H1 (cell line): ENCODE results near the gene SPATA31D4. TPM values are rescaled to one million over a fixed set of nuclear protein-coding genes. Genes with fewer than 3 reads are reported as not detected.

Experiments
- CTCF ChIA-PET: fragments of 300-600 bp; sonication (Branson Sonifier 250); formaldehyde crosslinking; loops from one replicate; lab custom pipeline; 2021; ENCODE audit not compliant: partially characterized antibody; lab: Charles Lee
- POLR2A ChIA-PET: fragments of 300-600 bp; sonication (Branson Sonifier 250); formaldehyde crosslinking; loops from one replicate; lab custom pipeline; 2021; ENCODE audit warnings: inconsistent platforms; ENCODE audit not compliant: partially characterized antibody; lab: Charles Lee
- DNase-seq, 2 experiments: peaks; one replicate each; pipeline versions ENCODE4 v3.0.0 to v3.0.0-alpha.2; 2010 to 2022; ENCODE audit warnings: low spot score in 2 of 2, low read depth in 1 of 2, mixed read lengths in 1 of 2
- FAIRE-seq: peaks from 2 replicates; lab custom pipeline; 2011; peaks lifted over from hg19 to GRCh38; lab: Jason Lieb, UNC
- H2AFZ ChIP-seq: 2 replicates; pipeline ENCODE4 v1.8.1; 2012; ENCODE audit warnings: low read length, inconsistent platforms
- H2AK5ac ChIP-seq: 2 replicates; pipeline ENCODE4 v1.6.1; 2013; ENCODE audit warnings: low read depth, low read length
- H2BK120ac ChIP-seq: replicated peaks from 2 replicates; pipeline ENCODE3; 2013; ENCODE audit warnings: low read depth, low read length, inconsistent platforms
- H2BK12ac ChIP-seq: 2 replicates; pipeline ENCODE4 v1.6.1; 2013; ENCODE audit warnings: low read depth, low read length
- H2BK15ac ChIP-seq: 2 replicates; pipeline ENCODE4 v1.6.1; 2013; ENCODE audit warnings: low read length
- H2BK20ac ChIP-seq: 2 replicates; pipeline ENCODE4 v1.6.1; 2013; ENCODE audit warnings: low read length
- H2BK5ac ChIP-seq: 2 replicates; pipeline ENCODE4 v1.6.1; 2013; ENCODE audit warnings: low read depth, low read length
- H3K14ac ChIP-seq: 2 replicates; pipeline ENCODE4 v1.6.1; 2013; ENCODE audit warnings: inconsistent platforms; ENCODE audit not compliant: insufficient read length
- H3K18ac ChIP-seq: 2 replicates; pipeline ENCODE4 v1.6.1; 2013; ENCODE audit warnings: low read length; ENCODE audit errors: extremely low read depth
- H3K23ac ChIP-seq: 2 replicates; pipeline ENCODE4 v1.6.1; 2013; ENCODE audit warnings: inconsistent platforms; ENCODE audit not compliant: insufficient read length
- H3K23me2 ChIP-seq: 2 replicates; pipeline ENCODE4 v1.6.1; 2013; ENCODE audit warnings: low read depth, low read length
- H3K27ac ChIP-seq: 2 replicates; pipeline ENCODE4 v1.6.1; 2011; ENCODE audit warnings: low read depth, low read length, inconsistent platforms
- H3K27me3 ChIP-seq, 4 experiments: replicated peaks in 1 of 4; 1 replicate in 1 of 4; 2 replicates in 3 of 4; pipeline versions ENCODE4 v1.6.1 to v1.8.1; 2011 to 2013; ENCODE audit warnings: low read length in 3 of 4, mild to moderate bottlenecking in 3 of 4, inconsistent platforms in 2 of 4, mixed read lengths in 2 of 4, moderate library complexity in 1 of 4; ENCODE audit not compliant: control insufficient read depth in 3 of 4, insufficient read depth in 3 of 4; ENCODE audit errors: extremely low read depth in 1 of 4
- H3K36me3 ChIP-seq, 4 experiments: 2 replicates each; pipeline versions ENCODE4 v1.6.1 to v1.8.1; 2011 to 2013; ENCODE audit warnings: mild to moderate bottlenecking in 4 of 4, low read length in 3 of 4, moderate library complexity in 2 of 4, control low read depth in 1 of 4, inconsistent platforms in 1 of 4; ENCODE audit not compliant: insufficient read depth in 4 of 4, control insufficient read depth in 2 of 4
- H3K4ac ChIP-seq: replicated peaks from 2 replicates; pipeline ENCODE3; 2013; ENCODE audit warnings: low read length, low read depth, mixed read lengths, inconsistent platforms; ENCODE audit not compliant: insufficient read length
- H3K4me1 ChIP-seq, 4 experiments: replicated peaks in 1 of 4; 1 replicate in 1 of 4; 2 replicates in 3 of 4; pipeline versions ENCODE4 v1.6.1 to v1.8.1; 2011 to 2013; ENCODE audit warnings: low read length in 3 of 4, inconsistent platforms in 2 of 4, mixed read lengths in 1 of 4; ENCODE audit not compliant: insufficient read depth in 4 of 4, control insufficient read depth in 3 of 4
- H3K4me2 ChIP-seq, 2 experiments: 2 replicates each; pipeline versions ENCODE4 v1.6.1 to v1.8.1; 2011 to 2013; ENCODE audit warnings: low read depth in 2 of 2, low read length in 2 of 2, control low read depth in 1 of 2, inconsistent platforms in 1 of 2, mild to moderate bottlenecking in 1 of 2; ENCODE audit not compliant: insufficient read depth in 1 of 2
- H3K4me3 ChIP-seq, 4 experiments: fragments of 200-600, 300-600 bp in 1 of 4; sonication (generic), shearing (Covaris generic), sonication (Bioruptor Twin) in 1 of 4; 2 replicates each; pipeline versions ENCODE4 v1.5.1 to v1.8.1; 2011 to 2016; ENCODE audit warnings: low read length in 4 of 4, low read depth in 3 of 4, control low read depth in 2 of 4, inconsistent platforms in 2 of 4, mild to moderate bottlenecking in 2 of 4, mixed read lengths in 1 of 4, moderate library complexity in 1 of 4; ENCODE audit not compliant: insufficient read depth in 2 of 4; ENCODE audit errors: extremely low read depth in 1 of 4
- H3K56ac ChIP-seq: replicated peaks from 2 replicates; pipeline ENCODE3; 2013; ENCODE audit warnings: low read depth, mild to moderate bottlenecking, mixed read lengths, low read length, inconsistent platforms; ENCODE audit not compliant: insufficient read length
- H3K79me1 ChIP-seq: 2 replicates; pipeline ENCODE4 v1.6.1; 2013; ENCODE audit warnings: low read depth, low read length, control low read depth
- H3K79me2 ChIP-seq, 2 experiments: 2 replicates each; pipeline versions ENCODE4 v1.6.1 to v1.8.1; 2012 to 2013; ENCODE audit warnings: low read length in 2 of 2, mild to moderate bottlenecking in 2 of 2, inconsistent platforms in 1 of 2; ENCODE audit not compliant: insufficient read depth in 2 of 2, control insufficient read depth in 1 of 2
- H3K9ac ChIP-seq, 4 experiments: replicated peaks in 1 of 4; 1 replicate in 1 of 4; 2 replicates in 3 of 4; pipeline versions ENCODE4 v1.6.1 to v1.8.1; 2011 to 2013; ENCODE audit warnings: low read depth in 3 of 4, low read length in 3 of 4, control low read depth in 2 of 4, mild to moderate bottlenecking in 2 of 4, moderate library complexity in 2 of 4, inconsistent platforms in 1 of 4; ENCODE audit errors: extremely low read depth in 1 of 4
- H3K9me3 ChIP-seq, 2 experiments: 2 replicates each; pipeline versions ENCODE4 v1.6.1 to v1.8.1; 2012 to 2013; ENCODE audit warnings: mild to moderate bottlenecking in 2 of 2, moderate library complexity in 2 of 2, control low read depth in 1 of 2, inconsistent platforms in 1 of 2, low read depth in 1 of 2, low read length in 1 of 2, mixed read lengths in 1 of 2; ENCODE audit not compliant: insufficient read depth in 2 of 2
- H4K20me1 ChIP-seq, 2 experiments: replicated peaks in 1 of 2; 2 replicates each; pipeline versions ENCODE3 to v1.8.1; 2011 to 2013; ENCODE audit warnings: inconsistent platforms in 2 of 2, low read length in 2 of 2, mild to moderate bottlenecking in 1 of 2; ENCODE audit not compliant: insufficient read depth in 2 of 2, control insufficient read depth in 1 of 2
- H4K5ac ChIP-seq: 2 replicates; pipeline ENCODE4 v1.6.1; 2013; ENCODE audit warnings: low read length, low read depth, mixed read lengths, inconsistent platforms; ENCODE audit not compliant: insufficient read length
- H4K8ac ChIP-seq: 2 replicates; pipeline ENCODE4 v1.8.0; 2013; ENCODE audit warnings: mild to moderate bottlenecking, moderate library complexity, low read length, inconsistent platforms; ENCODE audit not compliant: insufficient read depth; ENCODE audit errors: extremely low read depth
- H4K91ac ChIP-seq: replicated peaks from 2 replicates; pipeline ENCODE3; 2013; ENCODE audit warnings: low read length, mixed read lengths, inconsistent platforms; ENCODE audit not compliant: insufficient read length
- ASH2L ChIP-seq: fragments of 200-600, 300-600 bp; sonication (generic); IDR thresholded peaks from one replicate; pipeline ENCODE4 v1.7.1; 2017; ENCODE audit warnings: low read length
- CHD1 ChIP-seq: IDR thresholded peaks from 2 replicates; pipeline ENCODE4 v1.6.1; 2012; ENCODE audit warnings: low read depth, low read length, improper control_type of control experiment
- CHD2 ChIP-seq: IDR thresholded peaks from 2 replicates; pipeline ENCODE4 v1.6.1; 2012; ENCODE audit warnings: low read length, improper control_type of control experiment
- FOSL1 ChIP-seq: IDR thresholded peaks from 2 replicates; pipeline ENCODE4 v1.6.1; 2011; ENCODE audit warnings: mild to moderate bottlenecking, low read depth, low read length, moderate library complexity; ENCODE audit not compliant: insufficient read depth
- GTF2F1 ChIP-seq: IDR thresholded peaks from 2 replicates; pipeline ENCODE4 v1.6.1; 2012; ENCODE audit warnings: low read depth, low read length, improper control_type of control experiment, borderline replicate concordance
- NRF1 ChIP-seq: IDR thresholded peaks from 2 replicates; pipeline ENCODE4 v1.6.1; 2011; ENCODE audit warnings: mild to moderate bottlenecking, low read depth, low read length, improper control_type of control experiment
- RAD21 ChIP-seq, 2 experiments: IDR thresholded peaks in 1 of 2; conservative IDR thresholded peaks in 1 of 2; 2 replicates each; pipeline ENCODE4 v1.6.1; 2011; ENCODE audit warnings: low read depth in 2 of 2, low read length in 2 of 2, improper control_type of control experiment in 1 of 2, inconsistent platforms in 1 of 2, mild to moderate bottlenecking in 1 of 2, moderate library complexity in 1 of 2
- SIRT6 ChIP-seq: IDR thresholded peaks from one replicate; pipeline ENCODE4 v1.7.1; 2012; ENCODE audit warnings: low read length, inconsistent platforms
- SIX5 ChIP-seq: IDR thresholded peaks from 2 replicates; pipeline ENCODE4 v1.6.1; 2011; ENCODE audit warnings: mild to moderate bottlenecking, low read depth, low read length
- SP1 ChIP-seq: IDR thresholded peaks from 2 replicates; pipeline ENCODE4 v1.6.1; 2011; ENCODE audit warnings: low read depth, low read length
- TBP ChIP-seq: IDR thresholded peaks from 2 replicates; pipeline ENCODE4 v1.6.1; 2011; ENCODE audit warnings: low read depth, low read length, improper control_type of control experiment
- YY1 ChIP-seq: IDR thresholded peaks from 2 replicates; pipeline ENCODE4 v1.6.1; 2011; ENCODE audit warnings: low read depth, mild to moderate bottlenecking, low read length
- ZNF274 ChIP-seq: IDR thresholded peaks from 2 replicates; pipeline ENCODE4 v1.7.0; 2012; ENCODE audit warnings: low read length, borderline replicate concordance; ENCODE audit errors: extremely low read depth
- polyA plus RNA-seq, 7 experiments: library from polyadenylated mRNA; depleted of rRNA in 3 of 7; stranded (reverse) in 5 of 7; unstranded in 2 of 7; fragments of >200 nt in 5 of 7; fragments of 200-250 nt in 2 of 7; gene quantifications; 1 replicate in 5 of 7; 2 replicates in 1 of 7; 4 replicates in 1 of 7; pipeline versions ENCODE4 v1.2.1 to v1.2.3, GENCODE V29; 2011 to 2013; ENCODE audit warnings: missing spikeins in 2 of 7, mixed read lengths in 2 of 7
- total RNA-seq: library from RNA; stranded (reverse); fragmentation: NEBNext Ultra II Directional; extraction: Animal tissue kit (Norgen Biotek cat#: 25700); gene quantifications from 2 replicates; pipeline ENCODE4 v1.2.1, GENCODE V29; 2021
- TF ChIP-seq, protein P1 (sequence below): IDR thresholded peaks from 2 replicates; pipeline ENCODE4 v1.6.1; 2012; ENCODE audit warnings: low read length, inconsistent platforms
- TF ChIP-seq, protein P2 (sequence below): IDR thresholded peaks from 2 replicates; pipeline ENCODE4 v1.6.1; 2011; ENCODE audit warnings: low read depth, mild to moderate bottlenecking, low read length; ENCODE audit not compliant: insufficient read depth

Gene SPATA31D4
- total and polyA plus RNA-seq, 2 of the 8 experiments (the other 6 are each of a cell fraction or from before 2014, with no cell fraction given) = not detected

DNA sequence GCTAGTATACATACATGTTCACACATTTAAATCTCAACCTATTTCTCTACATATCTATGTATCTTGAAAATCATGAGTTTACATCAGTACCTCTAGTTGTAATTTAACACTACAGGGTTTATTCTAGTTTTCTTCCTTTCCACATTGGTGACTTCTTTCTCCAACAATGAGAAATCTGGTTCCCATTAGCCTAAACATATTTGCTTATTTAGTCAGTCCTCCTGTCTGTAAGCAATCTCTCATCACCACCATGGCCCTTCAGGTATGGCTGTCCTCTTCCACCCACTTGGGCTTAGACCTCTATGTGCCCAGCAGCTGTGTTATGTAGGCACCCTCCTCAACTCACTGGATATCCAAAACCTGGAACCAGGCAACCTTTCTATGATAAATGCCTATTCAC lies 52.3 kb downstream of the SPATA31D4 start:
- Histone ChIP-seq H3K14ac (no peak overlapping the region), H2AFZ (no peak overlapping the region), H3K79me1 (no peaks in the 10 kb centered on the region), H3K9me3 (no peaks in the 10 kb centered on the region; a peak in 1 of 4 replicates), H3K79me2 (no peaks in the 10 kb centered on the region), H2BK20ac (no peak overlapping the region), H2AK5ac (no peak overlapping the region), H4K20me1 (no peaks in the 10 kb centered on the region), H3K36me3 (no peaks in the 10 kb centered on the region), H3K4me1 (no peaks in the 10 kb centered on the region), H3K27ac (no peak overlapping the region), H3K23ac (no peak overlapping the region), H4K5ac (no peak overlapping the region), H4K8ac (no peak overlapping the region), H2BK5ac (no peak overlapping the region), H3K4me2 (no peak overlapping the region), H3K56ac (no peak overlapping the region), H3K18ac (no peak overlapping the region), H2BK12ac (no peak overlapping the region), H3K9ac (no peak overlapping the region), H3K4me3 (no peak overlapping the region), H3K27me3 (no peaks in the 10 kb centered on the region), H3K23me2 (no peaks in the 10 kb centered on the region), H2BK120ac (no peak overlapping the region), H3K4ac (no peak overlapping the region), H2BK15ac (no peak overlapping the region), H4K91ac (no peak overlapping the region)
- DNase-seq (no peak), FAIRE-seq (no peak)
- ChIA-PET CTCF (no interaction called here), POLR2A (no interaction called here)
- TF ChIP-seq SIX5 (no peak), SP1 (no peak), TBP (no peak), GTF2F1 (no peak), CHD2 (no peak), NRF1 (no peak), CHD1 (no peak), FOSL1 (no peak), YY1 (no peak), RAD21 (IDR thresholded peaks at IDR 0.05 in 1 of 2, conservative IDR thresholded peaks at IDR 0.05 in 1 of 2; ENCODE audit: low read depth in 2 of 2, low read length in 2 of 2) (no peak), SIRT6 (no peak), ASH2L (no peak), ZNF274 (no peak)
- TF ChIP-seq, protein P1, sequence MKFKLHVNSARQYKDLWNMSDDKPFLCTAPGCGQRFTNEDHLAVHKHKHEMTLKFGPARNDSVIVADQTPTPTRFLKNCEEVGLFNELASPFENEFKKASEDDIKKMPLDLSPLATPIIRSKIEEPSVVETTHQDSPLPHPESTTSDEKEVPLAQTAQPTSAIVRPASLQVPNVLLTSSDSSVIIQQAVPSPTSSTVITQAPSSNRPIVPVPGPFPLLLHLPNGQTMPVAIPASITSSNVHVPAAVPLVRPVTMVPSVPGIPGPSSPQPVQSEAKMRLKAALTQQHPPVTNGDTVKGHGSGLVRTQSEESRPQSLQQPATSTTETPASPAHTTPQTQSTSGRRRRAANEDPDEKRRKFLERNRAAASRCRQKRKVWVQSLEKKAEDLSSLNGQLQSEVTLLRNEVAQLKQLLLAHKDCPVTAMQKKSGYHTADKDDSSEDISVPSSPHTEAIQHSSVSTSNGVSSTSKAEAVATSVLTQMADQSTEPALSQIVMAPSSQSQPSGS = no peak
- TF ChIP-seq, protein P2, sequence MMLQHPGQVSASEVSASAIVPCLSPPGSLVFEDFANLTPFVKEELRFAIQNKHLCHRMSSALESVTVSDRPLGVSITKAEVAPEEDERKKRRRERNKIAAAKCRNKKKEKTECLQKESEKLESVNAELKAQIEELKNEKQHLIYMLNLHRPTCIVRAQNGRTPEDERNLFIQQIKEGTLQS = no peak
